Gastroesophageal sphincter (tissue), 3 donors: ENCODE measurements around the gene ZNF195.
"Not testable (repeated sequence)": the region's sequence is repeated elsewhere in the genome, so short reads cannot be mapped to it uniquely, and the experiment has no call there.

Experiments used
- CTCF ChIP-seq, 4 experiments: fragments of 200-600 bp in 2 of 4; fragments of 450-650 bp in 2 of 4; sonication (generic) in 1 of 4; IDR thresholded peaks; one replicate each; pipeline ENCODE4 v1.5.1; 2017 to 2019; ENCODE audit warnings: antibody characterized with exemption in 4 of 4, mild to moderate bottlenecking in 2 of 4, moderate library complexity in 2 of 4
- POLR2A ChIP-seq, 2 donors: fragments of 450-650 bp; IDR thresholded peaks; one replicate each; pipeline ENCODE4 v1.6.1; 2017; ENCODE audit warnings: antibody characterized with exemption in 2 of 2, mild to moderate bottlenecking in 2 of 2, moderate library complexity in 1 of 2

GRCh38 chr11:3398106-3398505 lies 19.2 kb upstream of the ZNF195 start:
- TF ChIP-seq CTCF, POLR2A (IDR thresholded peaks at IDR 0.05): not testable (repeated sequence)
